H9 (cell line): ENCODE data around the gene FMN1. TPM values are rescaled to one million over a fixed set of nuclear protein-coding genes. Genes with fewer than 3 reads are reported as not detected.

Source experiments
- DNase-seq: peaks from one replicate; pipeline ENCODE4 v3.0.0-alpha.2; 2017
- H2AFZ ChIP-seq: one replicate; pipeline ENCODE4 v1.6.1; 2013; ENCODE audit warnings: mild to moderate bottlenecking, low read length, control low read depth, moderate library complexity
- H2AK5ac ChIP-seq: 2 replicates; pipeline ENCODE4 v1.6.1; 2013; ENCODE audit warnings: low read length, control low read depth, mixed read lengths; ENCODE audit not compliant: insufficient read length
- H2BK120ac ChIP-seq: one replicate; pipeline ENCODE4 v1.6.1; 2013; ENCODE audit warnings: low read depth, mild to moderate bottlenecking, low read length, control low read depth, inconsistent platforms; ENCODE audit not compliant: poor library complexity, severe bottlenecking
- H2BK12ac ChIP-seq: 2 replicates; pipeline ENCODE4 v1.6.1; 2013; ENCODE audit warnings: low read length, control low read depth, mixed read lengths, low read depth; ENCODE audit not compliant: insufficient read length
- H2BK15ac ChIP-seq: 2 replicates; pipeline ENCODE4 v1.6.1; 2013; ENCODE audit warnings: low read depth, low read length, control low read depth
- H2BK20ac ChIP-seq: one replicate; pipeline ENCODE4 v1.6.1; 2013; ENCODE audit warnings: low read depth, mild to moderate bottlenecking, low read length, control low read depth, inconsistent platforms; ENCODE audit not compliant: poor library complexity, severe bottlenecking
- H2BK5ac ChIP-seq: 2 replicates; pipeline ENCODE4 v1.6.1; 2013; ENCODE audit warnings: low read length, control low read depth, mixed read lengths; ENCODE audit not compliant: insufficient read length
- H3K14ac ChIP-seq: 2 replicates; pipeline ENCODE4 v1.6.1; 2013; ENCODE audit warnings: low read length, control low read depth; ENCODE audit not compliant: insufficient read depth
- H3K18ac ChIP-seq: 2 replicates; pipeline ENCODE4 v1.6.1; 2013; ENCODE audit warnings: low read depth, mild to moderate bottlenecking, mixed read lengths, low read length, control low read depth; ENCODE audit not compliant: insufficient read length
- H3K23ac ChIP-seq: 2 replicates; pipeline ENCODE4 v1.6.1; 2013; ENCODE audit warnings: low read length, control low read depth, mixed read lengths, low read depth; ENCODE audit not compliant: insufficient read length
- H3K23me2 ChIP-seq: 2 replicates; pipeline ENCODE4 v1.6.1; 2013; ENCODE audit warnings: low read depth, mild to moderate bottlenecking, mixed read lengths, low read length, control low read depth; ENCODE audit not compliant: insufficient read length, poor library complexity, severe bottlenecking
- H3K27ac ChIP-seq: 2 replicates; pipeline ENCODE4 v1.5.1; 2013; ENCODE audit warnings: low read length, control low read depth, mixed read lengths, low read depth; ENCODE audit not compliant: insufficient read length
- H3K27me3 ChIP-seq: 2 replicates; pipeline ENCODE4 v1.6.1; 2013; ENCODE audit warnings: low read length, control low read depth, inconsistent platforms; ENCODE audit not compliant: insufficient read depth
- H3K4ac ChIP-seq: 2 replicates; pipeline ENCODE4 v1.6.1; 2013; ENCODE audit warnings: low read depth, mild to moderate bottlenecking, control low read depth, inconsistent platforms, low read length, moderate library complexity
- H3K4me1 ChIP-seq: 2 replicates; pipeline ENCODE4 v1.6.1; 2013; ENCODE audit warnings: low read length, control low read depth, inconsistent platforms; ENCODE audit not compliant: insufficient read depth
- H3K4me2 ChIP-seq: 2 replicates; pipeline ENCODE4 v1.6.1; 2013; ENCODE audit warnings: low read length, control low read depth, mixed read lengths; ENCODE audit not compliant: insufficient read length, insufficient read depth
- H3K56ac ChIP-seq: 2 replicates; pipeline ENCODE4 v1.6.1; 2013; ENCODE audit warnings: low read depth, mild to moderate bottlenecking, mixed read lengths, low read length, control low read depth; ENCODE audit not compliant: insufficient read length
- H3K79me1 ChIP-seq: 2 replicates; pipeline ENCODE4 v1.6.1; 2013; ENCODE audit warnings: low read depth, mild to moderate bottlenecking, moderate library complexity, low read length, control low read depth, inconsistent platforms; ENCODE audit not compliant: insufficient read depth, poor library complexity, severe bottlenecking
- H3K79me2 ChIP-seq: 2 replicates; pipeline ENCODE4 v1.6.1; 2013; ENCODE audit warnings: low read length, control low read depth, inconsistent platforms; ENCODE audit not compliant: insufficient read depth
- H3K9ac ChIP-seq: 2 replicates; pipeline ENCODE4 v1.6.1; 2013; ENCODE audit warnings: low read length, control low read depth, mixed read lengths; ENCODE audit not compliant: insufficient read length; ENCODE audit errors: extremely low read depth
- H3K9me3 ChIP-seq: one replicate; pipeline ENCODE4 v1.6.1; 2013; ENCODE audit warnings: low read depth, low read length, inconsistent platforms; ENCODE audit not compliant: control insufficient read depth
- H3T11ph ChIP-seq: one replicate; pipeline ENCODE4 v1.6.1; 2013; ENCODE audit warnings: mild to moderate bottlenecking, low read length, control low read depth, inconsistent platforms
- H4K20me1 ChIP-seq: one replicate; pipeline ENCODE4 v1.6.1; 2013; ENCODE audit not compliant: control insufficient read depth, insufficient read length, insufficient read depth
- H4K5ac ChIP-seq: 2 replicates; pipeline ENCODE4 v1.6.1; 2013; ENCODE audit warnings: low read depth, mild to moderate bottlenecking, mixed read lengths, low read length, control low read depth; ENCODE audit not compliant: insufficient read length
- H4K8ac ChIP-seq: replicated peaks from 2 replicates; pipeline ENCODE4 v1.6.1; 2013; ENCODE audit warnings: low read length, control low read depth, mixed read lengths, low read depth; ENCODE audit not compliant: insufficient read length
- H4K91ac ChIP-seq: 2 replicates; pipeline ENCODE4 v1.6.1; 2013; ENCODE audit warnings: low read depth, mild to moderate bottlenecking, moderate library complexity, mixed read lengths, low read length, control low read depth; ENCODE audit not compliant: insufficient read length
- H3K27ac Mint-ChIP-seq, 3 experiments: 2 replicates in 2 of 3; 3 replicates in 1 of 3; pipeline ENCODE4 v1.8.0; 2020 to 2021; ENCODE audit warnings: mixed read lengths in 3 of 3, mild to moderate bottlenecking in 1 of 3, moderate library complexity in 1 of 3
- H3K27me3 Mint-ChIP-seq: 2 replicates; pipeline ENCODE4 v1.8.0; 2021; ENCODE audit warnings: low read depth, mild to moderate bottlenecking, moderate library complexity, mixed read lengths
- H3K36me3 Mint-ChIP-seq, 3 experiments: 2 replicates in 2 of 3; 3 replicates in 1 of 3; pipeline ENCODE4 v1.8.0; 2020 to 2021; ENCODE audit warnings: low read depth in 3 of 3, mixed read lengths in 3 of 3; ENCODE audit not compliant: insufficient read depth in 1 of 3
- H3K4me1 Mint-ChIP-seq, 2 experiments: 2 replicates each; pipeline ENCODE4 v1.8.0; 2020; ENCODE audit warnings: mixed read lengths in 2 of 2
- H3K4me3 Mint-ChIP-seq, 2 experiments: 2 replicates in 1 of 2; 3 replicates in 1 of 2; pipeline ENCODE4 v1.8.0; 2020 to 2021; ENCODE audit warnings: mild to moderate bottlenecking in 2 of 2, mixed read lengths in 2 of 2, moderate library complexity in 1 of 2
- H3K9me3 Mint-ChIP-seq, 2 experiments: 2 replicates in 1 of 2; 3 replicates in 1 of 2; pipeline ENCODE4 v1.8.0; 2020; ENCODE audit warnings: mild to moderate bottlenecking in 2 of 2, mixed read lengths in 2 of 2, moderate library complexity in 1 of 2
- CTCF ChIP-seq: fragments of 200-600 bp; sonication (generic); conservative IDR thresholded peaks from 3 replicates; pipeline ENCODE4 v1.8.0; 2021; ENCODE audit warnings: antibody characterized with exemption, mild to moderate bottlenecking
- WGBS: extraction: QIAGEN DNeasy Blood & Tissue Kit; methylation state at CpG from one replicate; pipeline ENCODE4 v1.1.7; 2013; ENCODE audit warnings: missing lambda C conversion rate, low lambda C conversion rate, mixed read lengths; ENCODE audit not compliant: insufficient read length; ENCODE audit errors: extremely low coverage; 5-methylcytosine and 5-hydroxymethylcytosine counted together
- total RNA-seq: library from RNA; stranded (reverse); gene quantifications from 2 replicates; pipeline ENCODE4 v1.2.1, GENCODE V29; 2021

Gene FMN1
- total RNA-seq, 1 experiment from 2014 or later: 1.9 TPM

- TF ChIP-seq CTCF: no peak
- no peak overlapping the region for H2BK5ac ChIP-seq
- H2BK12ac ChIP-seq: no peak overlapping the region
- H3K36me3 Mint-ChIP-seq: no peaks in the 10 kb centered on the region
- no peak overlapping the region for H3K27ac Mint-ChIP-seq
- no peak overlapping the region for H3K4ac ChIP-seq
- H3T11ph ChIP-seq: no peak overlapping the region
- WGBS: no CpG with 5 or more reads among the region's 7 CpGs
- no peak overlapping the region for H4K5ac ChIP-seq
- H2AFZ ChIP-seq: no peak overlapping the region
- H4K91ac ChIP-seq: no peak overlapping the region
- H4K20me1 ChIP-seq: no peaks in the 10 kb centered on the region
- no peak overlapping the region for H3K23ac ChIP-seq
- H3K14ac ChIP-seq: no peak overlapping the region
- no peaks in the 10 kb centered on the region for H3K27me3 ChIP-seq
- DNase-seq: no peak
- no peak overlapping the region for H3K56ac ChIP-seq
- H3K4me2 ChIP-seq: no peak overlapping the region
- no peaks in the 10 kb centered on the region for H3K79me1 ChIP-seq
- H2BK120ac ChIP-seq: no peak overlapping the region
- no peaks in the 10 kb centered on the region; the same call in 1 of the 2 replicates for H3K4me1 ChIP-seq
- H3K18ac ChIP-seq: no peak overlapping the region
- no peak overlapping the region for H2BK20ac ChIP-seq
- H3K4me3 Mint-ChIP-seq: no peak overlapping the region
- no peak overlapping the region for H3K27ac ChIP-seq
- H4K8ac ChIP-seq: no peak overlapping the region
- no peaks in the 10 kb centered on the region for H3K27me3 Mint-ChIP-seq
- H3K9me3 Mint-ChIP-seq: no peaks in the 10 kb centered on the region
- H3K9ac ChIP-seq: no peak overlapping the region
- no peaks in the 10 kb centered on the region for H3K23me2 ChIP-seq
- H3K9me3 ChIP-seq: no peaks in the 10 kb centered on the region
- H2BK15ac ChIP-seq: no peak overlapping the region
- no peak overlapping the region for H2AK5ac ChIP-seq
- no peaks in the 10 kb centered on the region for H3K79me2 ChIP-seq
- H3K4me1 Mint-ChIP-seq: peaks cover 10 to 14% of the 10 kb centered on the region in 2 experiments
These were observed 38.7 kb downstream of the FMN1 start for GRCh38 chr15:33155691-33156420.
